Psoas muscle (tissue), 8 donors: ENCODE data around the gene MTHFR. TPM values are rescaled to one million over a fixed set of nuclear protein-coding genes. Genes with fewer than 3 reads are reported as not detected.
A peak's percentile ranks its signal among the peaks of the same experiment; 100 is the strongest.

Experiments
- ATAC-seq, 4 donors: fragments of 200-7000 bp; cut with Tn5 transposase; one replicate each; pipeline ENCODE4 v1.9.1; 2020; ENCODE audit warnings: moderate library complexity in 3 of 4, mild to moderate bottlenecking in 2 of 4
- DNase-seq, 2 donors: peaks; one replicate each; pipeline ENCODE4 v3.0.0-alpha.2; 2020
- H3K27ac ChIP-seq: fragments of 200-600 bp; one replicate; pipeline ENCODE4 v1.8.0; 2022
- H3K27me3 ChIP-seq, 3 donors: fragments of 200-600 bp in 1 of 3; one replicate each; pipeline versions ENCODE4 v1.6.1 to v1.8.0; 2013 to 2022; ENCODE audit warnings: low read length in 2 of 3, mild to moderate bottlenecking in 2 of 3, moderate library complexity in 1 of 3; ENCODE audit not compliant: insufficient read depth in 3 of 3
- H3K36me3 ChIP-seq, 2 donors: fragments of 200-600 bp in 1 of 2; one replicate each; pipeline versions ENCODE4 v1.6.1 to v1.8.0; 2013 to 2022; ENCODE audit warnings: low read depth in 1 of 2, mild to moderate bottlenecking in 1 of 2, moderate library complexity in 1 of 2; ENCODE audit not compliant: insufficient read depth in 1 of 2
- H3K4me1 ChIP-seq: fragments of 200-600 bp; one replicate; pipeline ENCODE4 v1.8.0; 2022
- H3K4me3 ChIP-seq: fragments of 200-600 bp; one replicate; pipeline ENCODE4 v1.8.0; 2022; ENCODE audit warnings: mild to moderate bottlenecking
- H3K9me3 ChIP-seq: fragments of 200-600 bp; one replicate; pipeline ENCODE4 v1.8.0; 2022
- CTCF ChIP-seq: fragments of 200-600 bp; IDR thresholded peaks from one replicate; pipeline ENCODE4 v1.8.0; 2022; ENCODE audit warnings: antibody characterized with exemption
- WGBS, 3 donors: extraction: QIAGEN DNeasy Blood & Tissue Kit; methylation state at CpG; one replicate each; pipeline versions ENCODE4 v1.1.6 to v1.1.7; 2013; 5-methylcytosine and 5-hydroxymethylcytosine counted together
- intact Hi-C, 2 donors: fragments of 100-400 bp; cut with DNase I; formaldehyde crosslinking; loops; one replicate each; pipeline versions ENCODE4 v1.11.0 to v1.14.2; 2022
- polyA plus RNA-seq, 3 donors: library from polyadenylated mRNA; stranded (reverse); fragments of 200-250 nt; gene quantifications; one replicate each; pipeline ENCODE4 v1.2.3, GENCODE V29; 2013
- total RNA-seq, 4 donors: library from RNA; stranded (reverse); fragmentation: NEBNext Ultra II Directional in 2 of 4; extraction: Animal tissue kit (Norgen Biotek cat#: 25700) in 2 of 4; gene quantifications; one replicate each; pipeline versions ENCODE4 v1.2.1 to v1.2.4, GENCODE V29; 2021 to 2023
- donor health status: healthy with polysubstance abuse.
- donor health status: DM: no; HTN: no; CAD: no; lungs with moderate emphysema.
- donor health status: Bipolar disorder and iron deficiency.
- donor health status: healthy.
- donor health status: DM: yes; HTN: yes; CAD: no.
- donor health status: DM: no; HTN: no; CAD: no.
- donor health status: DM: no; HTN: no; CAD: no.
- donor health status: DM: yes; HTN: yes; CAD: no.

The MTHFR gene
- total and polyA plus RNA-seq, 7 donors, result 5.8 to 26.2 (median 15.3) TPM

GRCh38 chr1:11752359-11753088 lies 53.2 kb downstream of the MTHFR start:
- Histone ChIP-seq H3K27ac (no peak overlapping the region), H3K4me1 (no peaks in the 10 kb centered on the region), H3K4me3 (no peak overlapping the region), H3K27me3 (peaks cover 0 to 2% (median 0%) of the 10 kb centered on the region in 3 donors), H3K9me3 (no peaks in the 10 kb centered on the region), H3K36me3 (peaks cover 0 to 38% of the 10 kb centered on the region in 2 donors)
- no peak for TF ChIP-seq CTCF
- intact Hi-C loops, result no loop called here
- no peak for DNase-seq
- 58 to 61% (median 59%) methylated on average over 15 to 17 of the region's 17 CpGs for WGBS, 3 donors
- peak in 2 of 4 donors; percentile 13 to 27 for ATAC-seq

GRCh38 chr1:11751087-11751486 lies 54.7 kb downstream of the MTHFR start:
- intact Hi-C loops, result no loop called here
- Histone ChIP-seq H3K9me3 (no peaks in the 10 kb centered on the region), H3K4me1 (no peaks in the 10 kb centered on the region), H3K36me3 (peaks cover 3 to 53% of the 10 kb centered on the region in 2 donors), H3K4me3 (no peak overlapping the region), H3K27ac (no peak overlapping the region), H3K27me3 (peaks cover 0 to 2% (median 0%) of the 10 kb centered on the region in 3 donors)
- 88 to 92% (median 91%) methylated on average over 9 of the region's 9 CpGs for WGBS, 3 donors
- no peak for TF ChIP-seq CTCF
- ATAC-seq (no peak), DNase-seq (no peak)

DNA sequence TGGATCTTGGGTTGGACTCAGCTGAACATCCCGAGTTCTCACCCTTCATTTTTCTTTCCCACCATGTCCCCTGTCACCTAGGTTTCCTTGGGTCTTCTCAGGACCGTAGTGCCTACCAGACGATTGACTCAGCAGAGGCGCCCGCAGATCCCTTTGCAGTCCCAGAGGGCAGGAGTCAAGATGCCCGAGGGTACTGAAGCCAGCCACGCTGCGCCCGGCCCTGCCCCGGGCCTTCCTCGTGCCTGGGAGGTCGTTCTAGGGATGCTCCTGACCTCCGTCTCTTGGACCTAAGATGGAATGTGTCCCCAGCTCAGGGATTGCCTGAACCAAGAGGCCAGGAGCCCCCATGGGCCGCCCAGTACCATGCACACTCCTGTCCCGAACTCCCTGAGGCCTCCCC lies 55.8 kb downstream of the MTHFR start:
- Histone ChIP-seq H3K9me3 (no peaks in the 10 kb centered on the region), H3K4me1 (no peaks in the 10 kb centered on the region), H3K36me3 (peaks cover 3 to 63% of the 10 kb centered on the region in 2 donors), H3K4me3 (no peak overlapping the region), H3K27me3 (peaks cover 0 to 2% (median 0%) of the 10 kb centered on the region in 3 donors), H3K27ac (no peak overlapping the region)
- 92 to 95% (median 92%) methylated on average over 15 of the region's 15 CpGs for WGBS, 3 donors
- no peak for ATAC-seq
- no peak for DNase-seq
- intact Hi-C loops, result no loop called here
- no peak for TF ChIP-seq CTCF

GRCh38 chr1:11749203-11749689 lies 56.5 kb downstream of the MTHFR start:
- H3K4me3 ChIP-seq, result no peak overlapping the region
- ATAC-seq (peak; percentile 48 to 84 (median 80)), DNase-seq (peak; percentile 62 to 78)
- peak; percentile 55 for TF ChIP-seq CTCF
- intact Hi-C loops, result no loop called here
- peaks cover 3 to 66% of the 10 kb centered on the region in 2 donors for H3K36me3 ChIP-seq
- WGBS, 3 donors, result 81 to 85% (median 84%) methylated on average over 9 of the region's 9 CpGs
- H3K9me3 ChIP-seq, result no peaks in the 10 kb centered on the region
- H3K27ac ChIP-seq, result no peak overlapping the region
- peaks cover 0 to 2% (median 0%) of the 10 kb centered on the region in 3 donors for H3K27me3 ChIP-seq
- no peaks in the 10 kb centered on the region for H3K4me1 ChIP-seq
